Neuron (in vitro differentiated cells): ENCODE results near the gene THBS2.
"Not testable (repeated sequence)": the region's sequence is repeated elsewhere in the genome, so short reads cannot be mapped to it uniquely, and the experiment has no call there.

Source experiments
- H2AFZ ChIP-seq: one replicate; pipeline ENCODE4 v1.6.1; 2013; ENCODE audit warnings: low read depth, mild to moderate bottlenecking, inconsistent platforms, low read length, moderate library complexity
- H3K27me3 ChIP-seq: one replicate; pipeline ENCODE4 v1.6.1; 2013; ENCODE audit warnings: low read length; ENCODE audit not compliant: insufficient read depth
- H3K36me3 ChIP-seq: one replicate; pipeline ENCODE4 v1.6.1; 2013; ENCODE audit warnings: low read length; ENCODE audit not compliant: insufficient read depth
- H3K4me1 ChIP-seq: one replicate; pipeline ENCODE4 v1.6.1; 2013; ENCODE audit warnings: low read length; ENCODE audit not compliant: insufficient read depth
- H3K4me3 ChIP-seq: 2 replicates; pipeline ENCODE4 v1.5.1; 2013; ENCODE audit warnings: mild to moderate bottlenecking, low read length, moderate library complexity
- H3K9me3 ChIP-seq: one replicate; pipeline ENCODE4 v1.6.1; 2013; ENCODE audit warnings: low read length

The THBS2 gene

GRCh38 chr6:169269180-169270076, 15.8 kb upstream of the THBS2 start:
- H3K4me3 ChIP-seq, result no peak overlapping the region
- H2AFZ ChIP-seq, result no peak overlapping the region
- peaks cover 3% of the 10 kb centered on the region for H3K4me1 ChIP-seq
- H3K36me3 ChIP-seq, result no peaks in the 10 kb centered on the region
- peaks cover 2% of the 10 kb centered on the region for H3K27me3 ChIP-seq
- no peaks in the 10 kb centered on the region for H3K9me3 ChIP-seq

- Histone ChIP-seq H3K4me3 (no peak overlapping the region), H3K27me3 (peaks cover 7% of the 10 kb centered on the region), H3K4me1 (peaks cover 3% of the 10 kb centered on the region), H2AFZ (no peak overlapping the region), H3K9me3 (no peaks in the 10 kb centered on the region), H3K36me3 (no peaks in the 10 kb centered on the region)
These were observed 14.6 kb upstream of the THBS2 start for GRCh38 chr6:169268276-169268675.

GRCh38 chr6:169266746-169267591, 13.3 kb upstream of the THBS2 start:
- Histone ChIP-seq H3K36me3 (no peaks in the 10 kb centered on the region), H3K27me3 (peaks cover 7% of the 10 kb centered on the region), H3K4me3 (no peak overlapping the region), H3K4me1 (peaks cover 3% of the 10 kb centered on the region), H2AFZ (no peak overlapping the region), H3K9me3 (no peaks in the 10 kb centered on the region)

- Histone ChIP-seq H3K4me1 (peaks cover 3% of the 10 kb centered on the region), H3K36me3 (no peaks in the 10 kb centered on the region), H3K4me3 (no peak overlapping the region), H3K9me3 (no peaks in the 10 kb centered on the region), H2AFZ (no peak overlapping the region), H3K27me3 (peaks cover 7% of the 10 kb centered on the region)
These were observed 12.6 kb upstream of the THBS2 start for GRCh38 chr6:169266261-169266660.

- peaks cover 7% of the 10 kb centered on the region for H3K27me3 ChIP-seq
- no peak overlapping the region for H2AFZ ChIP-seq
- no peaks in the 10 kb centered on the region for H3K36me3 ChIP-seq
- no peak overlapping the region for H3K4me3 ChIP-seq
- H3K9me3 ChIP-seq, result no peaks in the 10 kb centered on the region
- peaks cover 3% of the 10 kb centered on the region for H3K4me1 ChIP-seq
These were observed 12.0 kb upstream of the THBS2 start for GRCh38 chr6:169265486-169266131.

- Histone ChIP-seq H3K36me3 (no peaks in the 10 kb centered on the region), H3K4me3 (no peak overlapping the region), H3K9me3 (no peaks in the 10 kb centered on the region), H2AFZ (no peak overlapping the region), H3K4me1 (no peaks in the 10 kb centered on the region), H3K27me3 (peaks cover 7% of the 10 kb centered on the region)
These were observed 10.4 kb upstream of the THBS2 start for GRCh38 chr6:169263836-169264608.

- peaks cover 9% of the 10 kb centered on the region for H3K27me3 ChIP-seq
- H3K4me1 ChIP-seq, result no peaks in the 10 kb centered on the region
These were observed 9.7 kb upstream of the THBS2 start for GRCh38 chr6:169263374-169263773.

GRCh38 chr6:169262602-169263001, 9.0 kb upstream of the THBS2 start:
- H3K36me3 ChIP-seq, H2AFZ ChIP-seq, H3K27me3 ChIP-seq, H3K4me3 ChIP-seq, H3K4me1 ChIP-seq, H3K9me3 ChIP-seq: not testable (repeated sequence)

More at GRCh38 chr6:169263374-169263773, 9.7 kb upstream of the THBS2 start:
- Histone ChIP-seq H3K36me3 (no peaks in the 10 kb centered on the region), H2AFZ (no peak overlapping the region), H3K4me3 (no peak overlapping the region), H3K9me3 (no peaks in the 10 kb centered on the region)

- Histone ChIP-seq H3K27me3 (peaks cover 28% of the 10 kb centered on the region), H3K4me3 (no peak overlapping the region), H3K9me3 (no peaks in the 10 kb centered on the region), H2AFZ (no peak overlapping the region), H3K4me1 (peaks cover 23% of the 10 kb centered on the region), H3K36me3 (no peaks in the 10 kb centered on the region)
These were observed 2.9 kb upstream of the THBS2 start for GRCh38 chr6:169256518-169256917.

- peaks cover 23% of the 10 kb centered on the region for H3K4me1 ChIP-seq
- H3K27me3 ChIP-seq, result peaks cover 28% of the 10 kb centered on the region
- H2AFZ ChIP-seq, result no peak overlapping the region
- H3K4me3 ChIP-seq, result no peak overlapping the region
- H3K9me3 ChIP-seq, result no peaks in the 10 kb centered on the region
- H3K36me3 ChIP-seq, result no peaks in the 10 kb centered on the region
These were observed 2.4 kb upstream of the THBS2 start for GRCh38 chr6:169256061-169256460.

GRCh38 chr6:169255643-169256042, 2.0 kb upstream of the THBS2 start:
- Histone ChIP-seq H3K9me3 (no peaks in the 10 kb centered on the region), H3K36me3 (no peaks in the 10 kb centered on the region), H2AFZ (no peak overlapping the region), H3K4me3 (no peak overlapping the region), H3K27me3 (peaks cover 28% of the 10 kb centered on the region), H3K4me1 (peaks cover 23% of the 10 kb centered on the region)

- no peak overlapping the region for H2AFZ ChIP-seq
- no peak overlapping the region for H3K4me3 ChIP-seq
- no peaks in the 10 kb centered on the region for H3K36me3 ChIP-seq
- peaks cover 23% of the 10 kb centered on the region for H3K4me1 ChIP-seq
- peaks cover 28% of the 10 kb centered on the region for H3K27me3 ChIP-seq
- no peaks in the 10 kb centered on the region for H3K9me3 ChIP-seq
These were observed 1.0 kb upstream of the THBS2 start for GRCh38 chr6:169254456-169255316.
